HG03139 (cell line): ENCODE measurements around the gene JAK1.

Experiments used
- ATAC-seq: cut with Tn5 transposase; IDR thresholded peaks from one replicate; pipeline ENCODE4 v1.9.1; 2021; ENCODE audit not compliant: unreplicated experiment

The JAK1 gene

GRCh38 chr1:64790832-64791487 is 175.4 kb downstream of the JAK1 start:
- ATAC-seq, result no peak
